Measurements from ENCODE around the gene SMIM44. TPM values are rescaled to one million over a fixed set of nuclear protein-coding genes. Genes with fewer than 3 reads are reported as not detected.
A peak's percentile ranks its signal among the peaks of the same experiment; 100 is the strongest.

The SMIM44 gene
- total RNA-seq, 2 donors from 2014 or later: not detected

DNA sequence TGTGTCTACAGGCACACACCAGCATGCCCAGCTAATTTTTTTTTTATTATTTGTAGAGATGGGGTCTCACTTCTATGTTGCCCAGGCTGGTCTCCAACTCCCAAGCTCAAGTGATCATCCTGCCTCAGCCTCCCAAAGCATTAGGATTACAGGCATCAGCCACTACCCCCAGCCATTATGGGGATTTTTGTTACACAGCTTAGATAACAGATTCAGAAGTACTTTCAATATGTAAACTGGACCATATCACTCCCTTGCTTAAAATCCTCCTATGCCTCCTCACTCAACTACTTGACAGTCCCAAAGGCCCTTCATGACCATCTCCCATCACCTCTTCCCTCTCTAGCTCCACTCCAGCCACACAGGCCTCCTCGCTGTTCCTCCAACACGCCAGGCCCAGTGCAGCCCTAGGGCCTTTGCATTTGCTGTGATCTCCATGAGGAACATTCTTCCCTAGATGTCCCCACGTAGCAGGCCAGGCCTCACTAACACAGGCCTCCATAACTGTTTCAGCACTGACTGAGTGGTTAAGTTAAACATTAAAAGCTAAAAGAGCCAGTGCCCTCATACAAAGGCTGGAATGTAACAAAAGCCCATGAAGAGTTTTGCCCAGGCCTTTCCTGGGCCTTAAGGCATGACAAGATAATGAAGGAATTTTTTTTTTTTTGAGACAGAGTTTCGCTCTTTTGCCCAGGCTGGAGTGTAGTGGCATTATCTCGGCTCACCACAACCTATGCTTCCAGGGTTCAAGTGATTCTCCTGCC lies 14.7 kb upstream of the SMIM44 start:
- Mint-ChIP-seq H3K9me3 (peaks cover 4% of the 10 kb centered on the region), H3K4me3 (no peak overlapping the region), H3K4me1 (peaks cover 14% of the 10 kb centered on the region), H3K36me3 (ENCODE audit: low read depth) (peaks cover 44% of the 10 kb centered on the region), H3K27me3 (no peaks in the 10 kb centered on the region), H3K27ac (peak overlapping the region; percentile 15)
- no peak for ATAC-seq (replicated peaks)

DNA sequence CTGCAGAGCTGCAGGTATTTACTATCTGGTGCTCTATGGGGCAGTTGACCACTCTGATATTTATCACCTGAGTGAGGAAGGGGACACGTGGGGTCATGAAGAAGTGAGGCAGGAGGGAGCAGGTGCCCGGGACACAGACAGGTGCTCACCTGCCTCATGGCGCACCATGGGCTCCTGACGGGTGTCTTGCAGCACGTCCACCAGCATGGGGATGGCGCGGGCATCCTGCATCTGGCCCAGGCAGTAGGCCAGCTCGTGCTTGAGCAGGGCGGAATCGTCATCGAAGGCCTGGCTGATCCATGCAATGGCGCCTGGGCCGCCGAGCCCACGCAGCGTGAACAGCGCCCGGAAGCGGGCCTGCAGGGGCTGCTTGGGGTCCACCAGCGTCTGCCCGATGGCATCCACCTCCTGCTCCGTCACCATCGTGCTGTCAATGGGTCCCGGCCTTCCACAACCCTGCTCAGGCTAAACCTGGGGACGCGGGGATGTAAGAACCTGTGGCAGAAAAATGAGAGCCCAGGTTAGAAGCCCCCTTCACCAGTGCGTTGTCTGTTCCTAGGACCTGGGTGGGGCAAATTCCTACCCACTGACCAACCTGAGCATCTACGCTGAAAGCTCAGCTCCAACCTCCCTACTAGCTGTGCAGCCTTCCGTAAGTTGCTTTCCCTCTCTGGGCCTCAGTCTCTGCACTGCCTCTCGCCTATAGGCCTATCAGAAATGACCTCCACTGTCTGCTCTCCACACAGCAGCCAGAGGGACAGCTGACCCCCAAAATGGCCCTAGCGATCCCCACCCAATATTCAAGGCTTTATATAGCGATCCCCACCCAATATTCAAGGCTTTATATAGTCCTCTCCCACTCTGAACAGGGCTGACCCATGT lies 13.4 kb upstream of the SMIM44 start:
- H3K27me3 Mint-ChIP-seq: no peaks in the 10 kb centered on the region
- peaks cover 14% of the 10 kb centered on the region for H3K4me1 Mint-ChIP-seq
- no peak overlapping the region for H3K27ac Mint-ChIP-seq
- ATAC-seq (replicated peaks): no peak
- H3K36me3 Mint-ChIP-seq (ENCODE audit: low read depth): peaks cover 52% of the 10 kb centered on the region
- peaks cover 4% of the 10 kb centered on the region for H3K9me3 Mint-ChIP-seq
- no peak overlapping the region for H3K4me3 Mint-ChIP-seq

DNA sequence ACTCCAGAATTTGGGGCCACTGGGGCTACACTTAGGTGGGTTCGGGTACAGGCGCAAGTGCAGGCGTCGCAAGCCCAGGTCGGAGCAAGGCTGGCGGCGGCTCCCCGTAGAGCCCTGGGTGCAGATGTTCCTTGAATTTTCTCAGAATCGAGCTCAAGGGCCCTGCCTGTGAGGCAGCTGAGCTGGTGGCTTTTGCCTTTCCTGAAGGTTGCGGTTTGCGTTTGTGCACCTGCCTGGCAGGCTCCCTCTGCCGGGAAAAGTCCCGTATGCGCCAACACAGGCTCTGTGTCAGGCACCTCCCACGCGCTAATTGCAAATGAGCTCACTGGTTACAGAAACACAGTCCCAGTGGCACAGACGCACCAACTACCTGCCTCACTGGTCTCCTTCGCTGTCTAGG lies 11.3 kb upstream of the SMIM44 start:
- H3K27me3 Mint-ChIP-seq: no peaks in the 10 kb centered on the region
- peak overlapping the region; percentile 46 for H3K4me3 Mint-ChIP-seq
- peaks cover 45% of the 10 kb centered on the region for H3K36me3 Mint-ChIP-seq (ENCODE audit: low read depth)
- peaks cover 6% of the 10 kb centered on the region for H3K4me1 Mint-ChIP-seq
- no peaks in the 10 kb centered on the region for H3K9me3 Mint-ChIP-seq
- ATAC-seq (replicated peaks): peak; percentile 91
- H3K27ac Mint-ChIP-seq: peak overlapping the region; percentile 58

DNA sequence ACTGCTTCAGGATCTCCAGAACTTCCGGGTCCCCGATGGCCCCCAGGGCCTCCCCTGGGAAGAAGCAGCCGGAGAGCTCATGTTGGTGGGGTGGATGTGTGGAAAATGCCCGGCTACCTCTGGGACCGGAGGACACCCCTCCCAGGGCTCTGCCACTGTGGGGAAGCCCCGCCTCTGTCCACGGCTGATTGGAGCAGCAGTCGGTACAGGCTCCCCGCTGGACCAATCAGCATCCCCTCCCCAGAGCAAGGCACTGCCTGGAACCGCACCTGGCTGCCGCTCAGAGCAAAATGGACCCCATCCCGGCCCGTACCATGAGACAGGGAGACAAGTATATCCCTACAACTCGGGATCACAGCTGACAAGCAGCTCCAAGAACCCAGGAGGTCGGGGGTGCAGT lies 10.8 kb upstream of the SMIM44 start:
- Mint-ChIP-seq H3K4me1 (peaks cover 2% of the 10 kb centered on the region), H3K27ac (peak overlapping the region; percentile 58), H3K4me3 (peak overlapping the region; percentile 46), H3K9me3 (no peaks in the 10 kb centered on the region), H3K27me3 (no peaks in the 10 kb centered on the region), H3K36me3 (ENCODE audit: low read depth) (peaks cover 47% of the 10 kb centered on the region)
- ATAC-seq (replicated peaks): peak; percentile 81

DNA sequence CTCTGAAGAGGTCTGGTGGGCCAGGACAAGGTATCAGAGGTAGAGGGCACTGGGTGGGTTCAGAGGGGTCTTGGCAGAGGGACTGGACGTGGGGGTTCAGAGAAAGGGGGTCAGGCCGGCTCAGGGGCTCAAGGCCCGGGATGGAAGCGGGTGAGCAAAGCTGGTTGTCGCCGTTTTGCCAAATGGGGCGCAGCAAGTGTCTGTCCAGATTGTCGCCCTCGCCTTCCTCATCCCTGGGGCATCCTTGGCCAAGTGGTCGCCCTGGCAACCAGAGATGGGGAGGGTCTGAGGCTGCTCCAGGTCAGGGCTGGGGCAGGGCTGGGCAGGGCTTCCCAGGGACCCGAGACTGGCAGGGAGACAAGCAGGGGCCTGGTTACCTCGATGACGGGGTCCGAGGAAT lies 10.4 kb upstream of the SMIM44 start:
- no peaks in the 10 kb centered on the region for H3K4me1 Mint-ChIP-seq
- no peak for ATAC-seq (replicated peaks)
- peaks cover 51% of the 10 kb centered on the region for H3K36me3 Mint-ChIP-seq (ENCODE audit: low read depth)
- H3K27me3 Mint-ChIP-seq: no peaks in the 10 kb centered on the region
- H3K27ac Mint-ChIP-seq: no peak overlapping the region
- H3K4me3 Mint-ChIP-seq: no peak overlapping the region
- no peaks in the 10 kb centered on the region for H3K9me3 Mint-ChIP-seq

DNA sequence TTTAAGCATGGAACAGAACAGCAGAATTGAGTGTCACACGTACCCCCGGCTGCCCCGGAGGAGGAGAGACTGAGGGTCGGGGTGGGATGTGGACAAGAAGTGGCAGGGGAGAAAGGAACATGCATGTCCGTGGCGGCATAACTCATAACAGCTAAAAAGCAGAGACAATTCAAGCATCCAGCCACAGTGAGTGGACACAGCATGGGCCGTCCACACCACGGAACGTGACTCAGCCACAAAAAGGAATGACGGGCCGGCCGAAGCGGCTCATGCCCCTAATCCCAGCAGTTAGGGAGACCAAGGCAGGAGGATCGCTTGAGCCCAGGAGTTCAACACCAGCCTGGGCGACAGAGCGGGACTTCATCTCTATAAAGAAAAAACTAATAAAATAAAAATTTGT lies 9.7 kb upstream of the SMIM44 start:
- Mint-ChIP-seq H3K27me3 (no peaks in the 10 kb centered on the region), H3K4me3 (no peak overlapping the region), H3K4me1 (no peaks in the 10 kb centered on the region), H3K27ac (no peak overlapping the region), H3K9me3 (no peaks in the 10 kb centered on the region), H3K36me3 (ENCODE audit: low read depth) (peaks cover 51% of the 10 kb centered on the region)
- ATAC-seq (replicated peaks): no peak

DNA sequence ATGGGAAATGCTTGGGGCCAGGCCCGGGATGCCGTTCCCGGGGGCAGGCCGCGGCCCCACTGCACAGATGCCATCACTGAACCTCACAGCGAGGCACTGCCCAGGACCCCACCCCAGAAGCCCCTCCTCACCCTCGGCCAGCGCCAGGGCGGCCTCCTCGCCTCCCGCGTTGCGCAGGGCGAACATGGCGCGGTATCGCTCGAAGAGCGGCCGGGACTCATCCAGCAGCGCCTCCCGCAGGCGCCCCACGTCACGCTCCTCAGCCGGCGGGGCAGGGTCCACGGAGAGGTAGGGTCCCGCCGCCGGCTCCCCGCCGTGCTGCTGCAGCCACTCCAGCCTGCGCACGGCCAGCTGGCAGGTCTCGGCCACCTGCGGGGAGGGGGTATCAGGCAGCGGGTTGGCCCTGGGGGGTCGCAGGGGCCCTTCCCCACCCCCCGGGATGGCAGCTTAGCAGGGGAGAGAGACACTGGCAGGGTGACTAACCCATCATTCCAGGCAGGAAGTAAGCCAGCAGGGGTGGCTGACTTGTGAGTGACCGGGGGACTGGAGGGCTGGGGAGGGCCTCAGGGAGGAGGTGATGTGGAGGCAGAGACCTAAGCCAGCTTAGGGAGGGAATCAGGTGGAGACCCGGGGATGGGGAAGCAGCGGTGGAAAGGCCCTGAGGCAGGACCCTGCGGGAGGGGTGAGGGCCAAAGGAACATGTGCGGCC lies 9.0 kb upstream of the SMIM44 start:
- no peaks in the 10 kb centered on the region for H3K27me3 Mint-ChIP-seq
- H3K27ac Mint-ChIP-seq: no peak overlapping the region
- ATAC-seq (replicated peaks): no peak
- H3K36me3 Mint-ChIP-seq (ENCODE audit: low read depth): peaks cover 50% of the 10 kb centered on the region
- H3K4me1 Mint-ChIP-seq: no peaks in the 10 kb centered on the region
- H3K4me3 Mint-ChIP-seq: no peak overlapping the region
- H3K9me3 Mint-ChIP-seq: no peaks in the 10 kb centered on the region

DNA sequence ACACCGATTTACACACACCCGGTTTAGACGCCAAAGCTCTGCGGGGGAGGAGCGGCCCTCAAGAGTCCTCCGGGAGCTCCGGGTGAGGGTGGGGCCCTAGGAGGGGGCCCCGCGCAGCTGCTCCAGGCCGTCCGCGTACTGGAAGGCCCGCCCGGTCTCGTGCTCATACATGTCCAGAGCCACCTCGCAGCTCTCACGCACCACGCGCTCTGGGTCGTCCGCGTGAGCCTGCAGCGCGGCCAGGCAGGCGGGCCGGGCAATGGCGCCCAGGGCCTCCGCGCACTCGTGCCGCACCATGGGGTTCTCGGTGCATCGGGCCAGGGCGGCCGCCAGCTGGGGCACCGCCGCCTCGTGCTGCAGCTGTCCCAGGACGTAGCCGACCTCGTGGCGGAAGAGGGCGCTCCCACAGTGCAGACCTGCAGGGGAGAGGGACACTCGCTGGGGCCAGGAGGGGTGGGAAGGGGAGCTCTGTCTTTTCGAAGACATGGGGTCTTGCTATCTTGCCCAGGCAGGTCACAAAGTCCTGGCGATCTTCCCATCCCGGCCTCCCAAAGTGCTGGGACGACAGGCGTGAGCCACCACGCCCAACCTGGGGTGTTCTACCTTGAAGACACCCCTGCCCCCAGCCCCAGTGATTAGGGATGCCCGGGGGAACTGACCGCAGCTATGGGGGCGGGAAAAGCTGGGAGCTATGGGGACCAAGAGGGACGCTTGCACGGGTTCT lies 8.3 kb upstream of the SMIM44 start:
- H3K36me3 Mint-ChIP-seq (ENCODE audit: low read depth): peaks cover 45% of the 10 kb centered on the region
- H3K27me3 Mint-ChIP-seq: no peaks in the 10 kb centered on the region
- H3K4me3 Mint-ChIP-seq: no peak overlapping the region
- no peak overlapping the region for H3K27ac Mint-ChIP-seq
- no peak for ATAC-seq (replicated peaks)
- no peaks in the 10 kb centered on the region for H3K4me1 Mint-ChIP-seq
- H3K9me3 Mint-ChIP-seq: no peaks in the 10 kb centered on the region

DNA sequence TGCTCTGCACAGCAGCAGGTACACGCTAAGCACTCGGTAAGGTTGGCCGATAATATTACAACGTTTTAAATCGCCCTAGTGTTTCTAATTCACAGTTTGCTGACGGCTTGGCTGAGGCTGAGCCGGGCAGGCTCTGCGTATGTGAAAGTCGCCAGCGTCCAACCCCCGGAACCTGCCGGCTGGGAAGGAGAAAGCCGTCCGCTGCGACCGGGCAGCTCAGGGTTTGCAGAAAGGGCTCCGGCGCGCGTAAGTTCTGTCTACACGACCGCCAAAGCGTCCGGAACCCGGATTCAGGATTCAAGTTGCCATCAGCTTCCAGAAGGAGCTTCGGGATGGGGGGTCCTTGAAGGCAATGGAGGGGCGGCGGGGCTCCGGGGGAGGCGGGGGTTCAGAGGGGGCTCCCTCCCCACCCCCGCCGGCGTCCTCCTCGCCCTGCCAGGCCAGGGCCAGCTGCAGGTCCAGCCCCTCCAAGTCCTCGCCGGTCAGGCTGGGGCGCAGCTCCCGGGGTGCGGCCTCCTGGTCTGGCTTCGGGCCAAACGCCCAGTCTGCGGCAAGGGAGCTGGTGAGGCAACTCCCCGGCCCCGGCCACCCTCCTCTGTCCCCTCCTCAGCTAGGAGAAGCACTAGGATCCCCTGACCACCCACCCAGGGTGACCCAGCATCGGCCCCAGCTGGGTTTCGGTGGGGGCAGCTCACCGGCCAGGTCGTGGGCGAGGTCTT lies 575 bp downstream of the SMIM44 start:
- no peak for ATAC-seq (replicated peaks)
- Mint-ChIP-seq H3K27ac (no peak overlapping the region), H3K27me3 (no peaks in the 10 kb centered on the region), H3K4me1 (peaks cover 7% of the 10 kb centered on the region), H3K36me3 (ENCODE audit: low read depth) (no peaks in the 10 kb centered on the region), H3K4me3 (no peak overlapping the region), H3K9me3 (no peaks in the 10 kb centered on the region)

DNA sequence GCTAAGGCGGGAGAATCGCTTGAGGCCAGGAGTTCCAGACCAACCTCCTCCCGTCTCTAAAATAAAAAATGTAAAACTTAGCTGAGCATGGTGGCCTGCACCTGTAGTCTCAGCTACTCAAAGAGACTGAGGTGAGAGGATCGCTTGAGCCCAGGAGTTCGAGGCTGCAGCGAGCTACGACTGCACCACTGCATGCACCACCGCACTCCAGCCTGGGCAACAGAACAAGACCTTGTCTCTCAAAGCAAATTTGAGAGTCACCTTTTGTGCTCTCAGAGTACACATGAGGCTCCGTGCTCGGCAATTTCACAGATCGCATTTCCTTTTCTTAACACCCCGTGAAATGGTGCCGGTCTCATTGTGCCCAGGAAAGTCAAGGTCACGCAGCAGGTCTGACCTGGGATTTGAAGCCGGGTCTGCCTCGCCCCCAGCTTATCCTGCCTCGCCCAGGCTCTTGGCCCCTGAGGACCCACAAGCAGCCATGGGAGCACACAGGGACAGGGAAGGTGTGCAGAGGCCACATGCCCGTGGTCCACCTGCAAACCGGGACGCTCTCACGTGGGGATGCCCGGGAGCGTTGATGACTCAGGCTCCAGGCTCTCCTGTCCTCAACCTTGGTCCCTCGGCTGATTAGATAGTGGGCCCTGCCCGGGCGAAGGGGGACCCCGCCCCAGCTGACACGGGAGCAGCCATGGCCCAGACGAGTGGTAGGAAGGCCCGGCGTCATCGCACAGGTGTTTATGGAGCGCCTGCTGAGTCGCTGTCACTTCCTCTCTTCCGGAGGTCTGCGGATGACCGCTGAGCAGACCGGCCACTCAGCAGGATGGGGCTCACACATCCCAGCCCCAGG lies 1.8 kb downstream of the SMIM44 start:
- Mint-ChIP-seq H3K36me3 (ENCODE audit: low read depth) (no peaks in the 10 kb centered on the region), H3K27ac (no peak overlapping the region), H3K9me3 (no peaks in the 10 kb centered on the region), H3K4me3 (no peak overlapping the region), H3K27me3 (no peaks in the 10 kb centered on the region), H3K4me1 (peaks cover 7% of the 10 kb centered on the region)
- no peak for ATAC-seq (replicated peaks)

DNA sequence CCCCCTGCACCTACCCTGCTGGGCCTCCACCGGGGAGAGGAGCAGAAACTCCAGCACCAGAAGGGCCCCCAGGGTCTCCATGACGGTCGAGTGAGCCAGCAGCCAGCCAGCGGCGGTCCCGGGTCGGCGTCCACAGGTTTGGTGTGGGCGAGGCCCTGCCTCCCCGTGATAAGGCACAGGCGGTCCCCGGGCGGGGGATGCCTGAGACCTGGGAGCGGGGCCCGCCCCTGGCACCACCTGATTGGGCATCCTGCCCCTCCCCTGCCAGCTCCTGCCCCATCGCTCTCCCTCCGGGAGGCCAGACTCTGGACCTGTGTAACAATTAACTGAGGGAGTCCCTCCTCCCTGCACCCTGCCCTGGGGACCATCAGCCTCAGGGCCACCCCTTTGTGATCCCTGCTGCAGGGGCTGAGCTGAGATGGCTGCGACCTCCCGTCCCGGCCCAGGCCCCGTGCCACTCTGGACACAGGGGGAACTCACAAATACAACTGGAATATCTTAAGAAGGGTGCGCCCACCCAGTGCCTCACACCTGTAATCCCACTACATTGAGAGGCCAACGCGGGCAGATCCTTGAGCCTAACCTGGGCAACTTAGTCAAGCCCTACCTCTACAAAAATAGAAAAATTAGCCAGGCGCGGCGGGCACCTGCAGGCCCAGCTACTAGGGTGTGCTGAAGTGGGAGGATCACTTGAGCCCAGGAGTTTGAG lies 2.7 kb downstream of the SMIM44 start, which contains the start of gene SMIM24:
TSS of gene SMIM24 (minus strand) at position 143 of the 709 bp plus-strand sequence. CDS start at position 81, 62 bp downstream.
- H3K27ac Mint-ChIP-seq: no peak within 1 kb of the TSS
- no peaks in the 10 kb centered on the region for H3K27me3 Mint-ChIP-seq
- ATAC-seq (replicated peaks): no peak
- H3K4me3 Mint-ChIP-seq: peak within 1 kb of the TSS; percentile 29
- no peaks in the 10 kb centered on the region for H3K9me3 Mint-ChIP-seq
- no peaks in the 10 kb centered on the region for H3K36me3 Mint-ChIP-seq (ENCODE audit: low read depth)
- peaks cover 7% of the 10 kb centered on the region for H3K4me1 Mint-ChIP-seq

DNA sequence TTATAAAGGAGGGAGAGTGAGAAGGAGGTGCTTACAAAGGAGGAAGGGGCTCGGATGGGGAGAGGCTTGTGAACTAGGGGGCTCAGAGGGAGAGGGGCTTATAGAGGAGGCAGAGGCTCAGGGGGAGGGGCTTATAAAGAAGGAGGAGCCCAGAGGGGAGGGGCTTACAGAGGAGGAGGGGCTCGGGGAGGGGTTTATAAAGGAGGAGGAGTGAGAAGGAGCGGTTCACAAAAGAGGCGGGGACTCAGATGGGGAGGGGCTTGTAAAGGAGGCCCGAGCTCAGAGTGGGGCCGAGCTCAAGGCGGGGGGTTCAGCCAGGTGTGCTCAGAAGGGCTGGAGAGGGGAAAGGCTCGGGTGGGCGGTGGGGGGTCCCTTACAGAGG lies 3.4 kb downstream of the SMIM44 start:
- no peaks in the 10 kb centered on the region for H3K27me3 Mint-ChIP-seq
- ATAC-seq (replicated peaks): no peak
- H3K4me3 Mint-ChIP-seq: no peak overlapping the region
- H3K36me3 Mint-ChIP-seq (ENCODE audit: low read depth): no peaks in the 10 kb centered on the region
- no peak overlapping the region for H3K27ac Mint-ChIP-seq
- H3K4me1 Mint-ChIP-seq: peaks cover 7% of the 10 kb centered on the region
- no peaks in the 10 kb centered on the region for H3K9me3 Mint-ChIP-seq

Measured in activated T-helper 17 cell treated with anti-CD3 and anti-CD28 coated beads, Interleukin-2, amount 50 U/mL, for 72 hours (primary cell).